CD8-positive, alpha-beta memory T cell (primary cell): ENCODE data around the gene LYRM7. TPM values are rescaled to one million over a fixed set of nuclear protein-coding genes. Genes with fewer than 3 reads are reported as not detected.

ENCODE experiments used
- CTCF ChIA-PET: fragments of 350-600 bp; sonication (Branson Sonifier 250); formaldehyde crosslinking; loops from one replicate; lab custom pipeline; 2021; ENCODE audit warnings: antibody characterized with exemption; lab: Charles Lee
- POLR2A ChIA-PET: fragments of 350-600 bp; sonication (Branson Sonifier 250); formaldehyde crosslinking; loops from one replicate; lab custom pipeline; 2021; ENCODE audit warnings: antibody characterized with exemption; lab: Charles Lee
- DNase-seq, 5 donors: peaks; one replicate each; pipeline versions ENCODE4 v3.0.0 to v3.0.0-alpha.2; 2020 to 2022; ENCODE audit warnings: mixed read lengths in 1 of 5
- H3K27ac ChIP-seq: one replicate; pipeline ENCODE4 v1.7.0; 2013; ENCODE audit warnings: low read depth, mild to moderate bottlenecking, low read length, moderate library complexity
- H3K27me3 ChIP-seq: 2 replicates; pipeline ENCODE4 v1.7.0; 2013; ENCODE audit warnings: low read length, mild to moderate bottlenecking; ENCODE audit not compliant: insufficient read depth, poor library complexity, severe bottlenecking
- H3K36me3 ChIP-seq: 2 replicates; pipeline ENCODE4 v1.7.0; 2013; ENCODE audit warnings: mild to moderate bottlenecking, low read length, moderate library complexity; ENCODE audit not compliant: insufficient read depth
- H3K4me1 ChIP-seq: 2 replicates; pipeline ENCODE4 v1.7.0; 2013; ENCODE audit warnings: mild to moderate bottlenecking, low read length, moderate library complexity; ENCODE audit not compliant: insufficient read depth
- H3K4me3 ChIP-seq: 2 replicates; pipeline ENCODE4 v1.7.0; 2013; ENCODE audit warnings: mild to moderate bottlenecking, low read length
- H3K9me3 ChIP-seq: 2 replicates; pipeline ENCODE4 v1.7.0; 2013; ENCODE audit warnings: mild to moderate bottlenecking, low read length
- H3K27ac Mint-ChIP-seq, 8 donors: one replicate each; pipeline ENCODE4 v1.8.0; 2020 to 2021; ENCODE audit warnings: mixed read lengths in 8 of 8, mild to moderate bottlenecking in 6 of 8, inconsistent platforms in 3 of 8, moderate library complexity in 3 of 8
- H3K27me3 Mint-ChIP-seq, 2 donors: one replicate each; pipeline ENCODE4 v1.8.0; 2020 to 2021; ENCODE audit warnings: mixed read lengths in 2 of 2, mild to moderate bottlenecking in 1 of 2, moderate library complexity in 1 of 2
- H3K36me3 Mint-ChIP-seq, 3 donors: one replicate each; pipeline ENCODE4 v1.8.0; 2020 to 2021; ENCODE audit warnings: mixed read lengths in 3 of 3, inconsistent platforms in 1 of 3, mild to moderate bottlenecking in 1 of 3
- H3K4me1 Mint-ChIP-seq, 3 donors: one replicate each; pipeline ENCODE4 v1.8.0; 2020 to 2021; ENCODE audit warnings: mixed read lengths in 3 of 3, inconsistent platforms in 1 of 3, mild to moderate bottlenecking in 1 of 3
- H3K4me3 Mint-ChIP-seq, 7 donors: one replicate each; pipeline ENCODE4 v1.8.0; 2020 to 2021; ENCODE audit warnings: mixed read lengths in 7 of 7, mild to moderate bottlenecking in 6 of 7, moderate library complexity in 4 of 7, inconsistent platforms in 2 of 7
- H3K9me3 Mint-ChIP-seq, 5 donors: one replicate each; pipeline ENCODE4 v1.8.0; 2020 to 2022; ENCODE audit warnings: mixed read lengths in 5 of 5, mild to moderate bottlenecking in 3 of 5, moderate library complexity in 2 of 5, inconsistent platforms in 1 of 5
- polyA plus RNA-seq: library from polyadenylated mRNA; unstranded; fragments of 300-500 nt; fragmentation: Illumina TruSeq; gene quantifications from one replicate; pipeline ENCODE4 v1.2.3, GENCODE V29; 2021
- total RNA-seq, 2 experiments: library from RNA; stranded (reverse); gene quantifications; one replicate each; pipeline ENCODE4 v1.2.3, GENCODE V29; 2021

LYRM7 gene
- total and polyA plus RNA-seq, 3 experiments from 2014 or later = 9.0 to 24.1 (median 22.7) TPM

DNA sequence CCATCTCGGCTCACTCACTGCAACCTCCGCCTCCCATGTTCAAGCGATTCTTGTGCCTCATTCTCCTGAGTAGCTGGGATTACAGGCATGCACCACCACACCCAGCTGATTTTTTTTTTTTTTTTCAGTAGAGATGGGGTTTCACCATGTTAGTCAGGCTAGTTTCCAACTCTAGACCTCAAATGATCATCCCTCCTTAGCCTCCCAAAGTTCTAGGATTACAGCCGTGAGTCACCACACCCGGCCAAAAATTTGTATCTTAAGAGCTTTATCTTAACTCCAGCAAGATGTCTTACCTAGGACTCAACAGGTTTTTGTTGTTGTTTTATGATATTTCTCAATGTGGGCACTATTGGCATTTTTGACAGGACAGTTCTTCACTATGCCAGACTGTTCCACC lies 27.9 kb downstream of the LYRM7 start:
- Mint-ChIP-seq H3K27ac (peak overlapping the region in 1 of 8 donors; percentile 3), H3K36me3 (peaks cover 0 to 13% (median 4%) of the 10 kb centered on the region in 3 donors)

DNA sequence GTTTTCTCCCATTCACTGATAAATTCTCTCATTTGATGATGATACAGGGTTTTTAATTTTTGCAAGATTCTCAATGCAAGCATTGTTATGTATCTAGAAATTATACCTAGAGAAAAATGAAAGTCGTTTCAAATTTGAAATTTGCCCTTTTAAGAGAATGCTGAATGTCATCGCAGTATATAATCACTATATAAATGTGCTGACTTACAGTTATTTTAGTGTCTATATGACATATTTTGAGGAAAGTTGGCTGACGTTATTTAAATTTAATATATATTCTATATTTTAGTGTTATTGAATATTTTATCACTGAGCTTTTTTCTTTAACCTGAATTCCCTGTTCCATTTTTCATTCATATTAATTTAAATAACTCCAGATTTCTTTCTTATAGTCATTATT lies 29.8 kb downstream of the LYRM7 start:
- Mint-ChIP-seq H3K4me3 (no peak overlapping the region), H3K36me3 (peaks cover 0 to 15% (median 4%) of the 10 kb centered on the region in 3 donors), H3K27me3 (no peaks in the 10 kb centered on the region), H3K4me1 (peaks cover 3 to 9% (median 3%) of the 10 kb centered on the region in 3 donors), H3K9me3 (no peaks in the 10 kb centered on the region), H3K27ac (no peak overlapping the region)
- Histone ChIP-seq H3K4me3 (no peak overlapping the region), H3K36me3 (no peaks in the 10 kb centered on the region), H3K27ac (no peak overlapping the region), H3K9me3 (no peaks in the 10 kb centered on the region), H3K27me3 (no peaks in the 10 kb centered on the region), H3K4me1 (no peaks in the 10 kb centered on the region)
- CTCF ChIA-PET = no interaction called here
- POLR2A ChIA-PET = interaction anchor here (0.6 kb wide), 1 partner anchor 19 kb away, joined by 4 read pairs; no protein-coding TSS in a partner anchor
- no peak for DNase-seq

More for the DNA sequence above, 27.9 kb downstream of the LYRM7 start:
- Histone ChIP-seq H3K4me1 (no peaks in the 10 kb centered on the region), H3K36me3 (no peaks in the 10 kb centered on the region), H3K9me3 (no peaks in the 10 kb centered on the region), H3K4me3 (no peak overlapping the region), H3K27me3 (no peaks in the 10 kb centered on the region), H3K27ac (no peak overlapping the region)
- H3K9me3 Mint-ChIP-seq = no peaks in the 10 kb centered on the region
- CTCF ChIA-PET = interaction anchor here (0.7 kb wide), 1 partner anchor 303 kb away, joined by 3 read pairs; no protein-coding TSS in a partner anchor
- peaks cover 3 to 18% (median 6%) of the 10 kb centered on the region in 3 donors for H3K4me1 Mint-ChIP-seq
- H3K27me3 Mint-ChIP-seq = no peaks in the 10 kb centered on the region
- DNase-seq = no peak
- POLR2A ChIA-PET = no interaction called here
- H3K4me3 Mint-ChIP-seq = no peak overlapping the region

DNA sequence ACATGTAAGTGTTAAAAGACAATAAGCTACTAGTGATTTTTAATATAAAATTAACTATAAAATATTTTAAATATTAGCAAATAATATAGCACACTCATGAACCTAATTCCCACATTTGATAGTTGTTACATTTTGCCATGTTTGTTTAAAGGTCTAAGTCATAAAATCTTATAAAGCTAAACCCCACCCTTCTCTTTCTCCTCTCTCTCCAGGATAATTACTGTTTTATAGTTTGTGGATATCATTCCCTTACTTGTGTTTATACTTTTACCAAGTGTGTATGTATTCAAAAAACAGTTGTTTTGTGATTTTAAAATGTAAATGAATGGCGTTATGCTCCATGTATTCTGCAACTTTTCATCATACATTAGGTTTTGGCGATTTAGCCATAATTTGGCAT lies 34.2 kb downstream of the LYRM7 start:
- H3K4me1 ChIP-seq = peaks cover 24% of the 10 kb centered on the region
- Mint-ChIP-seq H3K4me1 (peaks cover 23 to 34% (median 27%) of the 10 kb centered on the region in 3 donors), H3K36me3 (peaks cover 0 to 9% (median 0%) of the 10 kb centered on the region in 3 donors), H3K27me3 (peaks cover 0 to 1% of the 10 kb centered on the region in 2 donors), H3K9me3 (peaks cover 0 to 3% (median 0%) of the 10 kb centered on the region in 5 donors), H3K27ac (no peak overlapping the region), H3K4me3 (no peak overlapping the region)
- H3K36me3 ChIP-seq = no peaks in the 10 kb centered on the region
- no peak overlapping the region for H3K4me3 ChIP-seq
- CTCF ChIA-PET = no interaction called here
- no peak for DNase-seq
- POLR2A ChIA-PET = no interaction called here
- H3K27me3 ChIP-seq = no peaks in the 10 kb centered on the region
- no peaks in the 10 kb centered on the region for H3K9me3 ChIP-seq
- no peak overlapping the region for H3K27ac ChIP-seq

DNA sequence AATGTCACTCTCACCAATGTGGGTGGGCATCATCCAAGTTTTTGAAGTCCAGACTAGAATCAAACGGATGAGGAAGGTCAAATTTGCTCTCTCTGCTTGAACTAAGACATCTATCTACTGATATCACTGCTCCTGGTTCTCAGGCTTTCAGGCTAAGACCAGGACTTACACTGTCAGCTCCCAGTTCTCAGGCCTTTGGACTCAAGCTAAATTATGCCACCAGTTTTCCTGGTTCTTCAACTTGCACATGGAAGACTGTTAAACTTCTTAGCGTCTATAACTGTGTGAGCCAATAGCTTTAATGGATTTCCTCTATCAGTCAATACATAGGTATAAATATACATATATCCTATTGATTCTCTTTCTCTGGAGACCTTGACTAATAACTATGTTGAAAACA lies 35.3 kb downstream of the LYRM7 start:
- no peak overlapping the region for H3K27ac ChIP-seq
- Mint-ChIP-seq H3K9me3 (peaks cover 0 to 3% (median 0%) of the 10 kb centered on the region in 5 donors), H3K27ac (peak overlapping the region in 5 of 8 donors; percentile 7 to 71 (median 40)), H3K36me3 (peaks cover 0 to 6% (median 0%) of the 10 kb centered on the region in 3 donors), H3K4me3 (no peak overlapping the region), H3K4me1 (peaks cover 34 to 45% (median 38%) of the 10 kb centered on the region in 3 donors), H3K27me3 (peaks cover 0 to 1% of the 10 kb centered on the region in 2 donors)
- ChIA-PET CTCF (no interaction called here), POLR2A (no interaction called here)
- no peaks in the 10 kb centered on the region for H3K27me3 ChIP-seq
- no peak overlapping the region for H3K4me3 ChIP-seq
- no peaks in the 10 kb centered on the region for H3K36me3 ChIP-seq
- H3K4me1 ChIP-seq = peaks cover 34% of the 10 kb centered on the region
- no peak for DNase-seq
- no peaks in the 10 kb centered on the region for H3K9me3 ChIP-seq

- no peak overlapping the region for H3K4me3 Mint-ChIP-seq
- peaks cover 37 to 52% (median 44%) of the 10 kb centered on the region in 3 donors for H3K4me1 Mint-ChIP-seq
- peak overlapping the region in 5 of 8 donors; percentile 21 to 83 (median 71) for H3K27ac Mint-ChIP-seq
- peaks cover 0 to 3% (median 0%) of the 10 kb centered on the region in 5 donors for H3K9me3 Mint-ChIP-seq
- no peak for DNase-seq
- H3K9me3 ChIP-seq = no peaks in the 10 kb centered on the region
- H3K27ac ChIP-seq = no peak overlapping the region
- H3K4me1 ChIP-seq = peaks cover 40% of the 10 kb centered on the region
- ChIA-PET POLR2A (no interaction called here), CTCF (no interaction called here)
- peaks cover 0 to 6% (median 0%) of the 10 kb centered on the region in 3 donors for H3K36me3 Mint-ChIP-seq
- H3K27me3 ChIP-seq = no peaks in the 10 kb centered on the region
- no peaks in the 10 kb centered on the region for H3K36me3 ChIP-seq
- H3K27me3 Mint-ChIP-seq = peaks cover 0 to 1% of the 10 kb centered on the region in 2 donors
- H3K4me3 ChIP-seq = no peak overlapping the region
Measured at GRCh38 chr5:131206772-131207171, 36.0 kb downstream of the LYRM7 start.

GRCh38 chr5:131209175-131209505 lies 38.4 kb downstream of the LYRM7 start:
- POLR2A ChIA-PET = interaction anchor here (0.9 to 1.7 kb wide), 7 partner anchors 44 to 56 kb away, joined by 3 to 12 read pairs (median 5); partner anchors contain the start of genes CDC42SE2 and HINT1
- Histone ChIP-seq H3K36me3 (no peaks in the 10 kb centered on the region), H3K4me3 (peak overlapping the region; percentile 1)

DNA sequence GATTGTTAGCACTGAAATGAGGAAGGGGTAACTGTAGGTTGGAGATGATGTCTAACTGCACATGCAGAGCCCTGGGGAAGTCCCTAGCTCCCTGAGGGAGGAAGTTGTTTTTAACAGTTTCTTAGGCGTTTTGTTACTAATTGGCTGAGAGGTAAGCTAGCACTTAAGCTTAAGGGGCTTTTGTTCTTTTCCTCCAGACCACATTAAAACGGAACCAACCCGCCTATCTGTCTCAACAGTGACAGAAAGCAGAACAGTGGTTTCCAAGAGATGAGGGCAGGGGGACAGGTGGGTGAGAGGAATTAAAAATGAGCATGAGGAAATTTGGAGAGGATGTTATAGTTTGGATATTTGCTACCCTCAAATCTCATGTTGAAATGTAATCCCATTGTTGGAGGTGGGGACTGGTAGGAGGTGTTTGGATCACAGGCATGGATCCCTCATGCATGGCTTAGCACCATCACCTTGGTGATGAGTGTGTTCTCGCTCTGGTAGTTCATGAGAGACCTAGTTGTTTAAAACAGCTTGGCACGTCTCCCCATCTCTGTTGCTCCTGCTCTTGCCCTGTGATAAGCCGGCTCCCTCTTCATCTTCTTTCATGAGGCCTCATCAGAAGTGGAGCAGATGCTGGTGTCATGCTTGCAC lies 38.9 kb downstream of the LYRM7 start:
- Histone ChIP-seq H3K27ac (peak overlapping the region; percentile 52), H3K4me1 (peaks cover 51% of the 10 kb centered on the region), H3K27me3 (no peaks in the 10 kb centered on the region), H3K4me3 (peak overlapping the region; percentile 33), H3K9me3 (no peaks in the 10 kb centered on the region), H3K36me3 (no peaks in the 10 kb centered on the region)
- Mint-ChIP-seq H3K9me3 (peaks cover 0 to 3% (median 0%) of the 10 kb centered on the region in 5 donors), H3K27ac (peak overlapping the region; percentile 82 to 99 (median 96)), H3K27me3 (peaks cover 0 to 1% of the 10 kb centered on the region in 2 donors), H3K4me3 (peak overlapping the region; percentile 41 to 85 (median 80)), H3K4me1 (peaks cover 49 to 69% (median 61%) of the 10 kb centered on the region in 3 donors), H3K36me3 (peaks cover 0 to 4% (median 2%) of the 10 kb centered on the region in 3 donors)
- peak; percentile 10 to 87 (median 73) for DNase-seq
- POLR2A ChIA-PET = interaction anchor here (0.5 to 1.7 kb wide), 9 partner anchors 43 to 56 kb away, joined by 3 to 12 read pairs (median 4); partner anchors contain the start of genes CDC42SE2 and HINT1
- CTCF ChIA-PET = interaction anchor here (1.1 to 1.7 kb wide), 5 partner anchors 10 to 173 kb away, joined by 3 to 14 read pairs (median 4); no protein-coding TSS in a partner anchor

More at GRCh38 chr5:131209175-131209505, 38.4 kb downstream of the LYRM7 start:
- Mint-ChIP-seq H3K27ac (peak overlapping the region; percentile 82 to 99 (median 96)), H3K36me3 (peaks cover 0 to 4% (median 2%) of the 10 kb centered on the region in 3 donors), H3K4me3 (peak overlapping the region in 6 of 7 donors; percentile 78 to 85 (median 80)), H3K4me1 (peaks cover 44 to 64% (median 56%) of the 10 kb centered on the region in 3 donors), H3K9me3 (peaks cover 0 to 3% (median 0%) of the 10 kb centered on the region in 5 donors), H3K27me3 (peaks cover 0 to 1% of the 10 kb centered on the region in 2 donors)
- Histone ChIP-seq H3K9me3 (no peaks in the 10 kb centered on the region), H3K27ac (peak overlapping the region; percentile 52), H3K27me3 (no peaks in the 10 kb centered on the region), H3K4me1 (peaks cover 46% of the 10 kb centered on the region)
- DNase-seq = no peak
- CTCF ChIA-PET = interaction anchor here (1.1 to 1.7 kb wide), 5 partner anchors 10 to 173 kb away, joined by 3 to 14 read pairs (median 4); no protein-coding TSS in a partner anchor
